DOHH2 (cell line): ENCODE measurements around the gene DCLK1.

Experiments
- H3F3A ChIP-seq: fragments of 200-600 bp; sonication (generic), shearing (Covaris generic); 2 replicates; pipeline ENCODE4 v1.6.0; 2016; ENCODE audit warnings: antibody characterized with exemption, mild to moderate bottlenecking; ENCODE audit not compliant: control insufficient read depth, insufficient read depth
- H3K27ac ChIP-seq: fragments of 200-600 bp; sonication (generic); 2 replicates; pipeline ENCODE4 v1.5.1; 2014; ENCODE audit warnings: low read depth, mild to moderate bottlenecking, low read length, moderate library complexity
- H3K27me3 ChIP-seq: fragments of 200-600 bp; sonication (generic); 2 replicates; pipeline ENCODE4 v1.6.1; 2014; ENCODE audit warnings: mild to moderate bottlenecking, low read length, mixed read lengths; ENCODE audit not compliant: control insufficient read depth
- H3K36me3 ChIP-seq: fragments of 200-600 bp; sonication (generic); 2 replicates; pipeline ENCODE4 v1.6.1; 2014; ENCODE audit warnings: mild to moderate bottlenecking, low read length, moderate library complexity, mixed read lengths; ENCODE audit not compliant: control insufficient read depth
- H3K4me1 ChIP-seq: fragments of 200-600 bp; sonication (generic); 2 replicates; pipeline ENCODE4 v1.6.1; 2014; ENCODE audit warnings: mild to moderate bottlenecking, low read length, mixed read lengths; ENCODE audit not compliant: control insufficient read depth
- H3K4me2 ChIP-seq: fragments of 200-600 bp; sonication (generic); 2 replicates; pipeline ENCODE4 v1.6.0; 2014; ENCODE audit warnings: mild to moderate bottlenecking, low read length, moderate library complexity
- H3K4me3 ChIP-seq: fragments of 200-600 bp; sonication (generic); 2 replicates; pipeline ENCODE4 v1.5.1; 2014; ENCODE audit warnings: mild to moderate bottlenecking, low read length, mixed read lengths
- H3K79me2 ChIP-seq: fragments of 200-600 bp; sonication (generic); 2 replicates; pipeline ENCODE4 v1.6.1; 2014; ENCODE audit warnings: mild to moderate bottlenecking, low read length, mixed read lengths; ENCODE audit not compliant: control insufficient read depth
- H3K9me2 ChIP-seq: fragments of 200-600 bp; sonication (generic); replicated peaks from 2 replicates; pipeline ENCODE4 v1.6.1; 2014; ENCODE audit warnings: mild to moderate bottlenecking, low read length, mixed read lengths; ENCODE audit not compliant: control insufficient read depth
- H3K9me3 ChIP-seq: fragments of 200-600 bp; sonication (generic); 2 replicates; pipeline ENCODE4 v1.6.1; 2014; ENCODE audit warnings: antibody characterized with exemption, low read length, mixed read lengths; ENCODE audit not compliant: control insufficient read depth, insufficient read depth
- H4K20me1 ChIP-seq: fragments of 200-600 bp; sonication (generic); 2 replicates; pipeline ENCODE4 v1.6.0; 2014; ENCODE audit warnings: low read depth, mild to moderate bottlenecking, antibody characterized with exemption, low read length, moderate library complexity; ENCODE audit not compliant: control insufficient read depth, insufficient read depth
- EZH2phosphoT487 ChIP-seq: fragments of 200-600 bp; sonication (generic); IDR thresholded peaks from 2 replicates; pipeline ENCODE4 v1.6.1; 2017; ENCODE audit warnings: borderline replicate concordance, mild to moderate bottlenecking, antibody characterized with exemption, low read length, moderate library complexity, mixed read lengths
- TF ChIP-seq, protein P1 (sequence below): fragments of 200-600 bp; sonication (generic); IDR thresholded peaks from one replicate; pipeline ENCODE4 v1.5.1; 2014; ENCODE audit warnings: antibody characterized with exemption, mild to moderate bottlenecking, low read depth, low read length; ENCODE audit not compliant: poor library complexity, severe bottlenecking

The DCLK1 gene

GRCh38 chr13:36061054-36061453, 70.1 kb downstream of the DCLK1 start:
- Histone ChIP-seq H3K36me3 (no peaks in the 10 kb centered on the region), H3K9me2 (no peaks in the 10 kb centered on the region), H3F3A (no peaks in the 10 kb centered on the region), H3K79me2 (no peaks in the 10 kb centered on the region), H3K4me1 (no peaks in the 10 kb centered on the region), H3K9me3 (no peaks in the 10 kb centered on the region), H3K27ac (no peak overlapping the region), H3K4me3 (no peak overlapping the region), H3K4me2 (no peak overlapping the region), H4K20me1 (no peaks in the 10 kb centered on the region), H3K27me3 (no peaks in the 10 kb centered on the region)
- TF ChIP-seq, protein P1, sequence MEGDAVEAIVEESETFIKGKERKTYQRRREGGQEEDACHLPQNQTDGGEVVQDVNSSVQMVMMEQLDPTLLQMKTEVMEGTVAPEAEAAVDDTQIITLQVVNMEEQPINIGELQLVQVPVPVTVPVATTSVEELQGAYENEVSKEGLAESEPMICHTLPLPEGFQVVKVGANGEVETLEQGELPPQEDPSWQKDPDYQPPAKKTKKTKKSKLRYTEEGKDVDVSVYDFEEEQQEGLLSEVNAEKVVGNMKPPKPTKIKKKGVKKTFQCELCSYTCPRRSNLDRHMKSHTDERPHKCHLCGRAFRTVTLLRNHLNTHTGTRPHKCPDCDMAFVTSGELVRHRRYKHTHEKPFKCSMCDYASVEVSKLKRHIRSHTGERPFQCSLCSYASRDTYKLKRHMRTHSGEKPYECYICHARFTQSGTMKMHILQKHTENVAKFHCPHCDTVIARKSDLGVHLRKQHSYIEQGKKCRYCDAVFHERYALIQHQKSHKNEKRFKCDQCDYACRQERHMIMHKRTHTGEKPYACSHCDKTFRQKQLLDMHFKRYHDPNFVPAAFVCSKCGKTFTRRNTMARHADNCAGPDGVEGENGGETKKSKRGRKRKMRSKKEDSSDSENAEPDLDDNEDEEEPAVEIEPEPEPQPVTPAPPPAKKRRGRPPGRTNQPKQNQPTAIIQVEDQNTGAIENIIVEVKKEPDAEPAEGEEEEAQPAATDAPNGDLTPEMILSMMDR, result no peak
- TF ChIP-seq EZH2phosphoT487, result no peak

GRCh38 chr13:36059321-36059720, 71.9 kb downstream of the DCLK1 start:
- no peaks in the 10 kb centered on the region for H3K79me2 ChIP-seq
- H3K27ac ChIP-seq, result no peak overlapping the region
- H3K36me3 ChIP-seq, result no peaks in the 10 kb centered on the region
- no peak for TF ChIP-seq EZH2phosphoT487
- TF ChIP-seq, protein P1, result no peak
- H3K9me2 ChIP-seq, result no peaks in the 10 kb centered on the region
- no peaks in the 10 kb centered on the region for H3F3A ChIP-seq
- no peak overlapping the region for H3K4me2 ChIP-seq
- no peaks in the 10 kb centered on the region for H4K20me1 ChIP-seq
- H3K4me3 ChIP-seq, result no peak overlapping the region
- H3K9me3 ChIP-seq, result no peaks in the 10 kb centered on the region
- H3K27me3 ChIP-seq, result no peaks in the 10 kb centered on the region
- no peaks in the 10 kb centered on the region for H3K4me1 ChIP-seq

- Histone ChIP-seq H3K4me1 (no peaks in the 10 kb centered on the region), H3K9me2 (no peaks in the 10 kb centered on the region), H4K20me1 (no peaks in the 10 kb centered on the region), H3F3A (no peaks in the 10 kb centered on the region), H3K9me3 (no peaks in the 10 kb centered on the region), H3K36me3 (no peaks in the 10 kb centered on the region), H3K27me3 (no peaks in the 10 kb centered on the region), H3K79me2 (no peaks in the 10 kb centered on the region), H3K4me3 (no peak overlapping the region), H3K4me2 (no peak overlapping the region), H3K27ac (no peak overlapping the region)
- TF ChIP-seq EZH2phosphoT487, result no peak
- TF ChIP-seq, protein P1, result no peak
Measured at GRCh38 chr13:36058116-36058515, 73.1 kb downstream of the DCLK1 start.

DNA sequence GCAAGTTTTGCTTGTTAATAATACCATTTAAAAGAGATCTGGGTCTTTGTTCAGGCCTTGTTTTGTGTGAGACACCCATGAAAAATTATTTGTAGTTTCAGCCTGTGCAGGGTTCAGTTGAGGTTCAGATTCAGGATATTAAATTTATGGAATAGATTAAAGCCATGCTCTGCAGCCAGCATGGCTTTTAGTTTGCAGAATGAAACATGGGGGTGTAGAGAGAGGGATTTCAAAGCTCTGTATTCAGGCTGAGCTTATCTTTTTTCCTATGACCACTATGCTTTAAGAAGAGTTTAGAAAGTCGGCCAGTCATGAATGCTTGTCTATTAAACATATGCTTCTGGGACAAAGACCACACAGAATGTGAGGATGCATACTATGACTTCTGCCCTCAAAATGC, 73.6 kb downstream of the DCLK1 start:
- Histone ChIP-seq H3K27me3 (no peaks in the 10 kb centered on the region), H3K27ac (no peak overlapping the region), H3F3A (no peaks in the 10 kb centered on the region), H3K4me2 (no peak overlapping the region), H3K36me3 (no peaks in the 10 kb centered on the region), H4K20me1 (no peaks in the 10 kb centered on the region), H3K9me3 (no peaks in the 10 kb centered on the region), H3K79me2 (no peaks in the 10 kb centered on the region), H3K9me2 (no peaks in the 10 kb centered on the region), H3K4me1 (no peaks in the 10 kb centered on the region), H3K4me3 (no peak overlapping the region)
- TF ChIP-seq, protein P1, result no peak
- no peak for TF ChIP-seq EZH2phosphoT487
